OCI-LY7 (cell line): ENCODE measurements around the gene FITM2.

ENCODE experiments used
- CTCF ChIP-seq: fragments of 200-600 bp; sonication (generic); conservative IDR thresholded peaks from 2 replicates; pipeline ENCODE4 v1.5.1; 2014; ENCODE audit warnings: mild to moderate bottlenecking, antibody characterized with exemption, low read length, moderate library complexity, mixed read lengths
- EZH2phosphoT487 ChIP-seq: fragments of 200-600 bp; sonication (generic); IDR thresholded peaks from 2 replicates; pipeline ENCODE4 v1.6.1; 2018; ENCODE audit warnings: low read depth, borderline replicate concordance, mild to moderate bottlenecking, mixed run types, antibody characterized with exemption, low read length, moderate library complexity, mixed read lengths

- no peak for TF ChIP-seq CTCF
- no peak for TF ChIP-seq EZH2phosphoT487
Measured at GRCh38 chr20:44301285-44301684, 9.7 kb downstream of the FITM2 start.
